ENCODE data around the gene SUGP1. TPM values are rescaled to one million over a fixed set of nuclear protein-coding genes. Genes with fewer than 3 reads are reported as not detected.

SUGP1 gene
- total RNA-seq, 4 donors from 2014 or later: 28.4 to 37.6 (median 32.3) TPM

GRCh38 chr19:19315444-19315843 is 4.9 kb downstream of the SUGP1 start:
- WGBS, 2 donors (ENCODE audit: low coverage in 1 of 2): no CpG with 5 or more reads among the region's 2 CpGs
- no peak for ATAC-seq
- TF ChIP-seq POLR2A (IDR thresholded peaks at IDR 0.05) (no peak), EP300 (IDR thresholded peaks at IDR 0.05) (no peak), CTCF (IDR thresholded peaks at IDR 0.05) (no peak), POLR2AphosphoS5 (IDR thresholded peaks at IDR 0.05) (no peak)
- no peak overlapping the region for H3K27ac ChIP-seq
- H3K4me3 ChIP-seq: no peak overlapping the region
- no peaks in the 10 kb centered on the region for H3K27me3 ChIP-seq
- H3K9me3 ChIP-seq: no peaks in the 10 kb centered on the region
- peaks cover 0 to 17% (median 9%) of the 10 kb centered on the region in 3 donors for H3K4me1 ChIP-seq
- H3K36me3 ChIP-seq: peaks cover 0 to 62% of the 10 kb centered on the region in 2 donors

- no peaks in the 10 kb centered on the region for H3K27me3 ChIP-seq
- no peak for TF ChIP-seq CTCF (IDR thresholded peaks at IDR 0.05)
- TF ChIP-seq POLR2AphosphoS5 (IDR thresholded peaks at IDR 0.05): no peak
- TF ChIP-seq POLR2A (IDR thresholded peaks at IDR 0.05): no peak
- TF ChIP-seq EP300 (IDR thresholded peaks at IDR 0.05): no peak
- no peak overlapping the region for H3K4me3 ChIP-seq
- peaks cover 0 to 98% of the 10 kb centered on the region in 2 donors for H3K36me3 ChIP-seq
- WGBS, 2 donors (ENCODE audit: low coverage in 1 of 2): 91% methylated on average over 5 of the region's 10 CpGs; no CpG with 5 or more reads in 1 of the 2 donors
- no peaks in the 10 kb centered on the region for H3K9me3 ChIP-seq
- ATAC-seq: no peak
- no peaks in the 10 kb centered on the region for H3K4me1 ChIP-seq
- no peak overlapping the region for H3K27ac ChIP-seq
These were observed 11.9 kb downstream of the SUGP1 start for GRCh38 chr19:19308373-19308772.

- no peaks in the 10 kb centered on the region for H3K27me3 ChIP-seq
- H3K9me3 ChIP-seq: no peaks in the 10 kb centered on the region
- no peaks in the 10 kb centered on the region for H3K4me1 ChIP-seq
- peaks cover 0 to 100% of the 10 kb centered on the region in 2 donors for H3K36me3 ChIP-seq
- no peak for TF ChIP-seq POLR2AphosphoS5 (IDR thresholded peaks at IDR 0.05)
- no peak for TF ChIP-seq POLR2A (IDR thresholded peaks at IDR 0.05)
- no peak for TF ChIP-seq CTCF (IDR thresholded peaks at IDR 0.05)
- TF ChIP-seq EP300 (IDR thresholded peaks at IDR 0.05): no peak
- no peak overlapping the region for H3K27ac ChIP-seq
- no peak overlapping the region for H3K4me3 ChIP-seq
- WGBS, 2 donors (ENCODE audit: low coverage in 1 of 2): no CpG with 5 or more reads among the region's 9 CpGs
- ATAC-seq: no peak
These were observed 14.1 kb downstream of the SUGP1 start for GRCh38 chr19:19306191-19306590.

GRCh38 chr19:19305696-19306095 is 14.6 kb downstream of the SUGP1 start:
- Histone ChIP-seq H3K4me1 (no peaks in the 10 kb centered on the region), H3K9me3 (no peaks in the 10 kb centered on the region), H3K27me3 (no peaks in the 10 kb centered on the region), H3K36me3 (peaks cover 0 to 100% of the 10 kb centered on the region in 2 donors), H3K27ac (no peak overlapping the region), H3K4me3 (no peak overlapping the region)
- TF ChIP-seq POLR2A (IDR thresholded peaks at IDR 0.05) (no peak), EP300 (IDR thresholded peaks at IDR 0.05) (no peak), POLR2AphosphoS5 (IDR thresholded peaks at IDR 0.05) (no peak), CTCF (IDR thresholded peaks at IDR 0.05) (no peak)
- ATAC-seq: no peak
- WGBS, 2 donors (ENCODE audit: low coverage in 1 of 2): 90% methylated on average over 2 of the region's 16 CpGs; no CpG with 5 or more reads in 1 of the 2 donors

GRCh38 chr19:19305066-19305465 is 15.2 kb downstream of the SUGP1 start:
- H3K9me3 ChIP-seq: no peaks in the 10 kb centered on the region
- no peak for ATAC-seq
- peaks cover 0 to 100% of the 10 kb centered on the region in 2 donors for H3K36me3 ChIP-seq
- no CpG with 5 or more reads among the region's 10 CpGs for WGBS, 2 donors (ENCODE audit: low coverage in 1 of 2)
- no peaks in the 10 kb centered on the region for H3K4me1 ChIP-seq
- no peaks in the 10 kb centered on the region for H3K27me3 ChIP-seq
- no peak for TF ChIP-seq POLR2AphosphoS5 (IDR thresholded peaks at IDR 0.05)
- TF ChIP-seq EP300 (IDR thresholded peaks at IDR 0.05): no peak
- no peak for TF ChIP-seq POLR2A (IDR thresholded peaks at IDR 0.05)
- TF ChIP-seq CTCF (IDR thresholded peaks at IDR 0.05): no peak
- H3K27ac ChIP-seq: no peak overlapping the region
- no peak overlapping the region for H3K4me3 ChIP-seq

Measured in gastroesophageal sphincter (tissue), 4 donors.